ENCODE data around the gene STK38L.
A peak's percentile ranks its signal among the peaks of the same experiment; 100 is the strongest.

STK38L gene

DNA sequence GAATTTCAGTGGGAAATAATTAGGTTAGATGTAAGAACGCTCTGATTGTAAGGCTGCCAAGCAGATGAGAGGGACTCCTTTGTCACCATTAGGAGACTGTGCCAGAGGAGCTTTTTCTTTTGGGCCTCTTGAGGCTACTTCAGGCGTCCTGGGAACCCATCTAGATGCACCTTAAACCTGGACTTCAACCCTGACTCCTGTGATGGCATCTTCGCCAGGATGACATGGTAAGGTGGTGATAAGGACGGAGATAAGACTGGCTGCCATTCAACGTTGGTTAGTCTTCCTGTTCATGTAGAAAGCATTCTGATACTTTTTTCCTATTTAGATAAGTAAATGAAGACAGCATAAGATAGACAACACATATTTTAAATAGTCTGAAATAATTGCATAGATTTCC, 36.3 kb downstream of the STK38L start:
- no peak for DNase-seq

DNA sequence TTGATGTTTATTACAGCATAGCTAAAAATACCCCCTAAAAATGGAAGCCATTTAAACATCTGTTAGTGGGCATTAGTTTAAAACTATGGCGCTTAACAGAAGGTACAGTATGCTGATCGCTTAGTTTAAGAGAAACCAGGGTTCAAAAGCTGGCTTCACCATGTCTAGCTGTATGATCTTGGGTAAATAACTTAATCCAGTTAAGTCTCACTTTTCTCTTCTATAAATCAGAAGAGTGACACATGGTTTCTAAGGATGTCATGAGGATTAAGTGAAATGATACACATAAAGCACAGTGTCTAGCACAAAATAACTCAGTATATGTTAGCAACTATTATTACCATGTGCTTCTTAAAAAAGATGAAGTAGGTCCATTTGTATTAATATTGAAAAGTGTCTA, 38.7 kb downstream of the STK38L start:
- no peak for DNase-seq

- no peak for DNase-seq
These were observed 39.9 kb downstream of the STK38L start for GRCh38 chr12:27284021-27284420.

DNA sequence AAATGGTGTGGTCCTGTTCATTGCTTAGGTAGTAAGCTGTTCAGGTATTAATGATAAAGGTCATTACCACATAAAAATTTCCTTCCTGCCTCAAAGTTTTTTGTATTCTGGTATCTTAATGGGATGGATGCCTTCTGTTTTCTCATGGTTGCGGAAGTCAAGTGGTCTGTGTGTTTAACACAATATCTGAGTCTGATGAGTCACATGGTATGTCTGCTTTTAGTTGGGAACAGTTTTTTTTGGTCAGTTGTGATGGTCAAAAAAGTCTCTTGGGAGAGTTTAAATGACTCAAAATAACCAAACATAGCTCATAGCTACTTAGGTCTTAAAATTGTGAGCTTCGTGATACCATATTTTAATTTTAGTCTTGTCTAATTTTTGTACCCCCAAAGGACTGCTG, 40.7 kb downstream of the STK38L start:
- DNase-seq: no peak

DNA sequence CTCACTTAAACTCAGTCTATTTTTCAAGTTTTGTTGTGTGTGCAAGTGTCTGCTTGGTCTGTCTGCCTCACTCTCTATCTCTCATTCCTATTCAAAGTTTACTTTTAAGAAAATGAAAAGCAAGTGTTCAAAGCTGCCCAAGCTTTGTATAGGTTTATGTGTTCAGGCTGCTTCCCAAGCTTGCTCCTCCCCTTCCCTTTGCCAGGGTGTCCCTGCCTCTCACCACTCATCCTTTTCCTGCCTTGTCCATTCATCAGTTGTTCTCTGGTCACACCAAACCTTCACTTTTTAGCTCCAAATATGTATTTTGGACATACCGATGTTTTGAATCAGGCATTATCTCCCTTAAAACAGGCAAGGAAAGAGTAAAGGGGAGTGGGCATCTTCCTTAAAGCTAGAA, 41.3 kb downstream of the STK38L start:
- no peak for DNase-seq

DNA sequence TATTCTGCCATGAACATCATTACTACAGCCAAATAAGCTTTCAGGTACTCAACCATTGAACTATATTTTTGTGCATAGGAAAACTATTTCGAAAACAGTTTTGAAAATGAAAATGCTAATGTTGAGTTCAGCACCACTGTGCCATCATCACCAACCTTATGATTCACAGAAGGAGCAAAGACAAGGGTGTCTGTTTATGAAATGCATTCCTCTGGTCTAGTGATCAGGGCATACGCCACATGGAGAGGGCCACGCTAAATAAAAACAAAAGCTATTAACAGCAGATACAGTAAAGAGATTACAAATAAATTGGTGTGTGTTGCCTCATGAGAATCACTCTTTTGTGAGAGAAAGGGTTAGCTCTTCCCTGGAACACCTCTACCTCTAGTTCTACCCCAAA, 45.3 kb downstream of the STK38L start:
- DNase-seq: no peak

GRCh38 chr12:27290501-27291168, 46.5 kb downstream of the STK38L start:
- DNase-seq: no peak

DNA sequence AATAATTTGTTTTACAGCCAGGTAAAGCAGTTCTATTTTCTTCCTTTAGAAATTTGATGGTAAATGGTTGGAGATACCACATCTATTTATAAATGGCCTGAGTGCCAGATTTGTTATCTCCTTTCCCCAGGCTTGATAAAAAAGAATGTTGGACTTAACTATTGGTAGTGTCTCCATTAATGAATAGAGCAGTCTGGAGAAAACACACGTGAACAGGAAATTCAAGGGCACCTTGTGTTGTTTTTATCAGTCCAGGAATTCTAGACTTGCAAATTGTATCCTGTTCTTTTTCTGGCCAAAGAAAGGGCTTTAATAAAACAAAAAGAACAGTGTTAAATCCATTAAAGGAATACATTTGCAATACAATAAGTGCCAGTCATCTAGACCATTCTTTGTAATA, 47.8 kb downstream of the STK38L start:
- DNase-seq: no peak

DNA sequence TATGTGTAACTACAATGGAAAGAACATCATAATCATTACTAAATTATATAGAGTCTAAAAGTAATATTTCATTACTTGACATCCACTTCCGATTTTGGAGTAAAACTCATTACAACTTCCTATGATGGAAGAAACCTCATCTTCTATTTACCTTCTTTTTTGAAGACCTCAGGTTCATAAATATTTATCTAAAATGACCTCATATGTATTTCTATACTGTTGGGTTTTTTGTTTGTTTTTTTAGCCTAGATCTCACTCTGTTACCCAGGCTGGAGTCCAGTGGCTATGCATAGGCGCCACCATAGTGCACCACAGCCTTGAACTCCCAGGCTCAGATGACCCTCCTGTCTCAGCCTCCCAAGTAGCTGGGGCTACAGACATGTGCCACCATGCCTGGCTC, 48.6 kb downstream of the STK38L start:
- no peak for DNase-seq

DNA sequence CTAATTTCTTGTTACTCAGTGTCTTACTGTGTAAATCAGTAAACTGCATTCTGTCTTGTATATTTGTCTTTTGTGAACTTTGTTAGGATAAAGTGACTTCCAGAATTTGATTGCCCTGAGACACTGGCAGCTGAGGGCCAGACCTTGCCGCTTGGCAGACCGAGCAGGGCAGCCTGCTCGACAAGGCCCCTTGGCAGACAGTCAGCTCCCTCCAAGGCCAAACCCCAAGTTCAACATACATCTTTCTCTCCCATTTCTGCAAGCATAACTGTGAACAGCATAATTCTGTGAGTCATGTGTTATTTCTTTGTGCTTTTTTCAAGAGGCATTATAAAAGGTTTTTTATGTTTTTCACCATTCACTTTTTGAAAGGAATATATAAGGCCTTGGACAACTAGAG, 49.4 kb downstream of the STK38L start:
- DNase-seq: no peak

GRCh38 chr12:27296674-27297073, 52.6 kb downstream of the STK38L start:
- no peak for DNase-seq

- DNase-seq: no peak
These were observed 53.5 kb downstream of the STK38L start for GRCh38 chr12:27297566-27297965.

DNA sequence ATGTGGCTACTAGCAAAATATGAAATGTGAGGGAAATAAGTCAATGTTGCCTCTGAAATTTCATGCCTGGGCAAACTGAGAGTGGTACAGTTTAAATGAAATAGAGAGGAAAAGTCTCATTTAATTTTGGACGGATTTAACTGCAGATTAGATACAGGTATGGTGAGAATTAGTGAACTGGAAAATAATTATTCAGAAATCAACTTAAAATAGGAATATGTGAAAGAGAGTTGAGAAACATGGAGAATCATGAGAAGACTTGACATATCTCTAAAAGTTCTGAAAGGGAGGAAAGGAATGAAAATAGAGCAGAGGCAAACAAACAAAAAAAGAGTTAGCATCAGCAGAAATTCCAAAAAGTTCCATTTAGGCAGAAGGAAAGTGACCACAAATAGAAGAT, 55.0 kb downstream of the STK38L start:
- no peak for DNase-seq

- DNase-seq: no peak
These were observed 56.1 kb downstream of the STK38L start for GRCh38 chr12:27300226-27300625.

GRCh38 chr12:27303139-27304111, 59.3 kb downstream of the STK38L start:
- no peak for DNase-seq

- no peak for DNase-seq
These were observed 60.8 kb downstream of the STK38L start for GRCh38 chr12:27304856-27305255.

GRCh38 chr12:27305673-27306456, 61.8 kb downstream of the STK38L start:
- DNase-seq: peak; percentile 35

DNA sequence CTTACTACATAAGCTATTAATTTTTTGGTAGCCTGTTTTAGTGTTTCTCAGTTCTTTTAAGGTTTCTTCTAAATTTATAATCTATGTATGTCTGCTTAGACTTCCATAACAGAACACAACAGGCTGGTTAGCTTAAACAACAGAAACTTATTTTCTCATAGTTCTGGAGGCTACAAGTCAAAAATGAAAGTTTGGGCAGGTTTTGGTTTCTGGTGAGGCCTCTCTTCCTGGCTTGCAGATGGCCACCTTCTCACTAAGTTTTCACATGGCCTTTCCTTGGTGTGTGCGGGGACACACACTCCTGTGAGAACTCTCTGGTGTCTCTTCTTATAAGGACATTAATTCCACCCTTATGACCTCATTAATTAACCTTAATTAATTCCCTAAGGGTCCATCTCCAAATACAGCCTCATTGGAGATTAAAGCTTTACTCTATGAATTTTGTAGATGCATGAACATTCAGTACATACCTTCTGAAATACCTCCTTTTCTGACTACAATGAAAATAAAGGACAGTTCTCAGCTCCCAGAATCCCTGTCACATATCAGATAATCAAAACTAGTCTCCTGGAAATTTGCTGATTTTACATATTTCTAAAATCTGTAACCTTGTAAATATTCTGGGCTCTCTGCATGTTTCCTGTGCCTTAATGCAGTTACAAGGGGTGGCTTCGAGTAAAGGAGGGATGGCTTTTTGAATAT, 65.4 kb downstream of the STK38L start:
- DNase-seq: no peak

GRCh38 chr12:27309995-27310315, 65.9 kb downstream of the STK38L start:
- DNase-seq: no peak

- DNase-seq: no peak
These were observed 72.9 kb downstream of the STK38L start for GRCh38 chr12:27316947-27317346.

DNA sequence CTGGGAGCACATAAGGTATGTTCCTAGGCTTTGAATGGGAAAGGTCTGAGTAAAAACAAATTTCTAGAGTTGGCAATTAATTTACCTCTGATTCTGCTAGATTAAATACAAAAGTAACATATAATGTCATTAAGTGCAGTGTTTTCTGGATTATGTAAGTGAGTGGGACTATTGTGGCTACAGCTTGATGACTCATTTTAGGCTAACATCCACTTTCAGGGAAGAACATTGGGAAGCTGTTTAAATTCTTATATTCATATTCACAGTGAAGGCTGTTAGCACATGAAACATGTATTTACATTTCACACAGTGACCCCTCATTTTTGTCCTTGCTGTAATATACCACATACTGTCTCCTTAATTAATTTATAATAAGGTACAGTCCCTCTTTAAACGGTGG, 75.3 kb downstream of the STK38L start:
- no peak for DNase-seq

DNA sequence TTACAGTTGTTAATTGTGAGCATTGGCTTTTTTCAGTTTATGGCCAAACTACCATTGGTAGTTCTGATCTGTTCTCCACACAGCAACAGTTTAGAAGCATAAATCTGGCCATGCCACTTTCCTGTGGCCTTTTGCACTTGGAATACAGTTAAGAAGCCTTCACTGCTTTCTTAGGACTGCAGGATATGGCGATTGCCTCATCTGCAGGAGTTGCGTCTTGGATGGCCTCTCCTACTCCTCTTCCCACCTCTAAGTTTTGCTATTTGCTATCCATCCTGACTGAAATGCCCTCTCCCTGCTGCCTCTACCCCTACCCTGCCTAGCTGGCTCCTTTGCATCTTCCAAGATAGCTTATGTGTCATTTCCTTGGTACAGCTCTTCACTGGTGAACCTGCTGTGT, 75.8 kb downstream of the STK38L start:
- no peak for DNase-seq

- no peak for DNase-seq
These were observed 80.4 kb downstream of the STK38L start for GRCh38 chr12:27324530-27324929.

Measured in GF-D8 (cell line).